DMS153 (cell line): Measurements from ENCODE around the gene TBC1D22A.
"Not testable (repeated sequence)": the region's sequence is repeated elsewhere in the genome, so short reads cannot be mapped to it uniquely, and the experiment has no call there.

ENCODE experiments used
- DNase-seq: peaks from one replicate; lab custom pipeline; 2025; lab: John Stamatoyannopoulos, UW

The TBC1D22A gene

DNA sequence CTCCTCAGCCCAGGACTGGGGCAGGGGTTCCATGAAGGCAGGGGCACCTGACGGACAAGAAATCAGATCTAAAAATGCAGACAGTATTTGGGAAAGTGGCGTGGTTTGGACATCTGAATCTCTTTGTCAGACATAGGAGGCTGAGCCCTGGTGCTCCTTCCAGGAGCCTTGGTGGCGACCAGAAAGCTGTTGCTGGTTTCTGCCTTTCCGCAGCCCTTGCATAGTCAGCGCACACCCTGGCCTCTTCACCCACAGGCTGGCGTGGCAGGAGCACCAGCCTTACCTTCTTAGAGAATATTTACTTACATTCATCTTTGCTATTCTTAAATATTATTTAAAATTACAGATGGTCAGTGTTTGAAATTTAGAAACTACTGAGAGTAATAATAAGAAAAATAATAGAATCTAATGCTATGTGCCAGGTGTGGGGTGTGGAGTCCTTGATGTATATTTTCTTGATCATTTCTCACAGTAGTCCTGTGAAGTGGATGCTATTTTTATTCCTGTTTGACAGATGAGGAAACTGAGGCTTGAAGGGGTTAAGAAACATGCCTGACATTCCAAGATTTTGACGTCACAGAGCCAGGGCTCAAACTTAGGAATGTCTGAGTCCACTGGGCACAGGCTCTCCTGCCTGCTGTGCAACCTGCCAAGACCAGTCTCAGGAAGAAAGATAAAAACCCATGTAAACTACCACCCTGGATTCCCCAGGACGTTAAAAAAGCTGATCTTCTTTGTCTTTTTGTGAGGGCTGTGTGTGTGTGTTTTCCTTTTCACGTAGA, 51.6 kb downstream of the TBC1D22A start:
- no peak for DNase-seq

DNA sequence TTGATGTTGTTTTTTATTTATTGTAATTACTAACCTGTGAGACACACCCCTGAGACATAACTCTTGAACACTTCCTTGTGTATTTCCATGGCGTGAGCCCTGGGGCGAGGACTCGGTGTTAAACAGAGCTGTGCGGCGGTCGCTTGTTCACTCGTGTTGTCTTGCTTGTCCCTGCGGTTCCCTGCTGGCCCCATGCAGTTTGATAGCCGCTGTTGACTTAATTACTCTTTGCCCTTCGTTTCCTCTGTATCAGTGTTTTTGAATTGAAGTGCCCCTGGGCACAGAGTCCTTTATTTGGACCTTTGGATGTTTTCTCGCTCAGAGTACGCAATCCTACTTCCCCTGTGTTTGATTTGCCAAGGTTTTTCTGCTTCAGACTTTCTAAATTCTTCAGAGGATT, 52.7 kb downstream of the TBC1D22A start:
- no peak for DNase-seq

DNA sequence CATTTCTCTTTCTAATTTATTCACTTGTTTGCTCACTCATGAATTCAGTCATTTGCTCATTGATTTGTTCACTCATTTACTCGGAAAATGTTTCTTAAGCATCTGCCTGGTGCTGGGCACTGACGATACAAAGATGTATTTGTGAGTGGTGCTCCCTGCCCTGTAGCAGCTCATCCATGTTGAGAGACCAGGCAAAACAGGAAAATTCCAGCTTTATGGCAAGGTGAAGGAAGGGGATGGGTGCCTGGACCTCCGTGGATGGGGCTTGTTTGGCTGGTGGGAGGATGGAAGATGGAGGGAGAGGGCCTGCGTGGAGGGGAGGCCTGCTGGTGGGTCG, 53.1 kb downstream of the TBC1D22A start:
- DNase-seq = no peak

DNA sequence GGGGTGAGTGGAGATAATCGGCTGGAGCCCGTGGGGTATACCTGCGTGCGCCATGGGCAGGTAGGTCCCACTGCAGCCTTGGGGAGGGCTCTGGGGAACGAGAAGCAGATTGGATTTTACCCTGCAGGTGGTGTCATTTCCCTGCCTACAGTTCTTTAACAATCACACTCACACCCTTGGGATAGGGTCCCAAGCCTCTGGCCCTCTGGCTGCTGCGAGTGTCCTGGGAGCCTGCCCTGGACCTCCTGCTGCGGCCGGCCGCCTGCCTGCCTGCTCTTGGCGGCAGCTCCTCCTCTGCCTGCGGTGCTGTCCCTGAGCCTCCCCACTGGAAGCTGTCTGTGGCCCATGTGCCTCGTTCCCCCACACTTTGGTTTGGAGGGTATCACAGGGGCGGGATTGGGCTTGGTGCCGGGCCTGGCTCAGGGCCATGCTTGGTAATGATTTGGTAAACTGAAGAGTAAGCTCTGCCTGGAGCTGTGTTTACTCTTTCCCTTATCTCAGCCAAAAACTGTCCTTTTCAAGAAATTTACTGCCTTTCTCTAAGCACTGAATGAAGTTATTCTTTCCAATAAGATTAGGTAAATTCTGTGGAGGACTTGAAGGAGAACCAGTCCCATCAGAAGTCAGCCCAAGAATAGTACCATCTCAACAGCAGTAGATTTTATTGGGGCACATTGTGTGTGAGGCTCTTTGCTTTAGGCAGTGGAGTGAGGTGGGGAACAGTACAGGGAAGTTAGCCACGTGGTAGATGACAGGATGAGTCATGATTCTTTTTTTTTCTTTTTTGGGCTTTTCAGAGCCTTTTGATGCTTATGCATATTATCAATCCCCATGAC, 53.7 kb downstream of the TBC1D22A start:
- no peak for DNase-seq

DNA sequence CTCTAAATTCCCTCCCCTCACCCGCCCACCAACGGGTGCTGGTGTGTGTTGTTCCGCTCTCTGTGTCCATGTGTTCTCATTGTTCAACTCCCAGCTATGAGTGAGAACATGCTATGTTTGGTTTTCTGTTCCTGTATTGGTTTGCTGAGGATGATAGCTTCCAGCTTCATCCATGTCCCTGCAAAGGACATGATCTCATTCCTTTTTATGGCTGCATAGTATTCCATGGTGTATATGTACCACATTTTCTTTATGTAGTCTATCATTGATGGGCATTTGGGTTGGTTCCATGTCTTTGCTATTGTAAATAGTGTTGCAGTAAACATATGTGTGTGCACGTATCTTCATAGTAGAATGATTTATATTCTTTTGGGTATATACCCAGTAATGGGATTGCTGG, 54.9 kb downstream of the TBC1D22A start:
- not testable (repeated sequence) for DNase-seq

DNA sequence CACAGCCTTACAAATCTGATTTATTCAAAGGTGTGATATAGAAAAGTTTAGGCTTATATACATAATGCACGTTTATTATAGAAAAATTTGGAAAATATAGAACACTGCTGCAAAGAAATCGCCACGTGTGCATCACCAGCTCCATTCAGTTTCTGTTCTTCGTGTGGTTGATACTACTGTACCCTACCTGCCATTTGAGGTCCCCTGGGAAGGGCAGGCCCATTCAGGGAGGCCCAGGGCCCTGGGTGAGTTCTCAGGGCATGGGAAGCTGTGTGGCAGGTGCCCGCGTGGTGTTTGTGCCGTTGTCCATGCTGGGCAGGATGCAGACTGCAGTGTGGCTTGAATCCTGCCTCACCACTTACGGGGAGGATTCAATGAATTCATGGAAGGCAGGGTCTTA, 60.8 kb downstream of the TBC1D22A start:
- DNase-seq = no peak

DNA sequence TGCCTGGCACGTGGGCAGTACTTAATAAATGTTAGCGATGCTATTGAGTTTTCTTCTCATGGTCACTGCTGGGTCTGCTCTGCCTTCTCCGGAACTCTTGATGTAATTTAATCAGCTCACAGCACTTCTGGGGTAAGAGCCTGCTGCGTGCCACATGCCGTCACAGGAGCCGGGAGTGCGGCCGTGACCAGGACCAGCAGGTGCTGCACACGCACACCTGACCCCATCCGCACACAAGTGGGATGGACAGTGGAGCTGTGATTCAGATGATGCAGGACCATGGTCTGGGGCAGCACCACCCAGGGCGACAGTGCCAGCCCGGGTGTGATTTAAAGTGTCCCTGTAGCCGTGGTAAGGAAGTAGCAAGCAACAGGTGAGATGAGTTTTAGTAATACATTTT, 61.2 kb downstream of the TBC1D22A start:
- no peak for DNase-seq

DNA sequence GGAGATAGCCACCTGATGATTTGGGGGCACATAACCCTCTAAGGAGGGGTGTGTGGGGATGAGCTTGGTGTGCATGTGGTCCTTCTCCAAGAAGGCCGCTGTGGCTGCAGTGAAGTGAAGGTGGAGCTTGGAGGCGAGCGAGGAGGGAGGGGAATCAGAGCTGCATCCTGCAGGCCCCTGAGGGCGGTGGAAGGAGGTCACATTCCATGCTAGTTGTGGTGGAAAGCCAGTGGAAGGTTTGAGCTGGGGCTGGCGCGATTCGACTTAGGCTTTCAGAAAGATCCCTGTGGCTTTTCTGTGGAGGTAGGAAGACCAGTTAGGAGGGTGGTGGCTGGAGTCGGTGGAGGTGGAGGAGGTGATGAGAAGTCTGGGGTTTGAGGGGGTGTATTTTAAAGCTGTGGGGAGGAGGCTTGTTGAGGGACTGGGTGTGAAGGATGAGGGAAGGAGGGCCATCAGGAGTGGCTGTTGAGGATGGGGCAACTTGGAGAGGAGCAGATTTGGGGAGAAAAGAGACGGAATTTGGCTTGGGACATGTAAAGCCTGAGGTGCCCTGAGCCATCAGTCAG, 62.0 kb downstream of the TBC1D22A start:
- DNase-seq = no peak

DNA sequence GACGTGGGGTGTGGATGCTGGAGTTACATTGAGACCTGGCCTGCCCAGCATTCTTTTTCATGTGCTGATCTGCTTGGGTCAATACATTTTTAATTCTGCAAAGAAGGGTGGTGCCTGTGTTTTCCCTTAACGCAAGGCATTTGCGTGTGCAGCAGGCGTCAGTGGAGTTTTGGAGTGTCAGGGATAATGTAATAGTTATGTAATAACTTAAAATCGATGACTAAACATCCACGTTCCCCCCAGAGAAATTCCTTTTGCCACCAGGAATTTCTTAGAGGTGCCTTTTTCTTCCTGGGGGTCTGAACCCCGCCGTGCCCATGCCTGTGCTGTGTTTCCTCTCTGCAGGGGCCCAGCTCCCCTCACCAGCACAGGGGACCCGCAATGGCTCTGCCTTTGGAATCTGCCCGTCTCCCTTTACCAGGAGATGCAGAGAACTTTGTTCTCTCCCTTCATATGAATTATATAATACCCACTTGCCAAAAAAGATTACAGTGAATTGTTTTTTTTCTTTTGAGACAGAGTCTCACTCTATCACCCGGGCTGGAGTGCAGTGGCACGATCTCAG, 62.6 kb downstream of the TBC1D22A start:
- no peak for DNase-seq

DNA sequence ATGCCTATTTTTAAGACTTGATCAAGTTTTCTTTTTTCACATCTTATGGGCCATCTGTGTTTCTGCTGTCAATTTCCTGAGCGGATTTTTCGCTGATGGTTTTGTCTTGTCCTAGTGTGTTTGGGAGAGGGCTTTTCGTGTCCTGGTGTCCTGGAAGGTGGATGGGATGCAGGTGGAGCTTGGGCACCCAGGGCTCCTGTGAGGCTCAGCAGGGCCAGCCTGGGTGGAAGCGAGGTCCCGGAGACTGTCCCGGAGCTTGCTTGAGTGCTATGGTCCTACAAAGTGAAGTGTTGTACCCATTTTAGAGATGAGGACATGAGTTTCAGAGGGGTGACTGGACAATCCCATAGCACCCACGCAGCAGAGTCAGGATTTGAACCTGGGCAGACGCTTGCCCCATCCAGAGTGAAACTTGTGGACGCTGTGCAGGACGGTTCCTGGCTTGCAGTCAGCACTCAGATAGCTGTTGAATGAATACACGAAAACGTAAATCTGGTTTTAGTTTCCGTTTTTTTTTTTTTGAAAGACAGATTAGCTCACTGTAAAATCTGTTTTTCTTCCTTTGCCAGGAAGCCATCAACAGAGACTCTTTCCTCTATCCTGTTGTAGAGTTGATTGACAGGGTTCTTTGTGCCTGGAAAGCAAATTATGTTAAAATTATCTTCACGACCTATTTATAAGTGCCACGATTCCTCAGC, 64.1 kb downstream of the TBC1D22A start:
- no peak for DNase-seq

DNA sequence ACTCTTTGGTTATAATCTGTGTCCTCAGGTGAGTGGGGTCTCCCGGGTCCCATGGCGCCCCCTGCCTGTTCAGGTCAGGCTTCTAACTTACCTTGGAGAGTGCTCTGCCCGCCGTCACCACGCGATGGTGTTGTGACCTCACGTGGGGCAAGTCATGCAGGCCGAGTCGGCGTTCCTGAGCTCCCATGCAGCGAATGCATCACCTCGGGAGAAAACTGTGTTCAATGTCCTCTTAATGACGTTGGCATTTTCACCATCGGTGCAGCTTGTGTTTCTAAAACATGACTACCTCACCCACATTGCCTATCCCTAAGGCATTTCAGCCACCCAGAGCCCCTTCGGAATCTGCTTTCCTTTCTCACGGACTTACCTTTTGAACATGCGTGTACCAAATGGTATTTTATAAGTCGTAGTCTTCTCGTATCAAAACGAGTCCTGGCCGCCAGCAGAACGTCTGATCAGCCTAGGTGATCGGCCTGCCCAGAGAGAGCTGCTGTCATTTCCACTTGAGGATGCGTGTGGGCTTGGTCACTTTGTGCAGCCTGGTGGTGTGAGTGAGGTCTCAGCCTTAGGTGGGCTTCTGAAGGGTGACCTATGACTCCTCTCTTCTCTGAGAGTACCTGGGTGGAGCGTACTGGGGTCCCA, 64.8 kb downstream of the TBC1D22A start:
- no peak for DNase-seq

DNA sequence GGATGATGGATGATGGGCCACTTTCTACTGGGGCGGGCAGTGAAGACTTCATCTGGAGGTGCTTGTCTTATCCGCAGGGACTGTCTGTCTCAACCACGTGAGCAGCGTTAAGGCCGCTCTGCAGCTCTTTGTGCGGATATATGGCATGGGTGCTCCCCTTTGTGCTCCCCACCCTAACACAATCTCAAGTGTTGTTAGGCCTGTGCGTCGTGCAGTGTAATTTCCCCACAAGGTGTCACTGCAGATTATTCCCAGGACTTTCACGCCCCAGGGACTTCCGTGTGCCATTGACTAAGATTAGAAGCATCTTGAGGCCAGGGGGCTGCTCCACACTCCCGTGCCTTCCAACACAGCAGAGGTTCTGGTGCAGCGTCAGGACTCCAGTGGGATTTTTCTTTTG, 65.3 kb downstream of the TBC1D22A start:
- DNase-seq = no peak

DNA sequence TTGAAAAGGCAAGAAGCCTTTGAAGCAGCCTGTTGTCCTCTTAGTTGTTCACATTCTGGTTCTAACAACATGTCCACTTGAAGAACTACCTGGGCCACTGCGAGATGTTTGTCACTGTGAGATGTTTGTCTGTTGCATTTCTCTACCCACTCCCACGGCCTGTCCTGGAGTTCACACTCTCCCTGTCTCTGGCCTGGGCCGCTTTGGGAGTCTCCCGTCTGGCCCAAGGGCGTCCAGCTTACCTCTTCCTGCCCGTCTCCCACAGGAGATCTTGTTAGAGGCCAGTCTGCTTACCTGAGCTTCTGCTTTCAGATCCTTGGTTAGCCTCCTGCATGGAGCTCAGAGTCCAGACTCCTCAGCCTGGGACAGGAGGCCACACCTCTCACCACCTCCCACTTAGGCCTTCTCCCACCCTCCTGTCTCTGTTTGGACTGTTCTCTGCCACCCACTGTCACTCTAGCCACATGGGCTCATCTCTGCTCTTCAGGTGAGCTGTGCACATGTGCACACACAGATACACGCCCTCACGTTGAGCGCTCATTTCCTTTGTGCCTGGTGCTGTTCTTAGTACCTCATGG, 66.0 kb downstream of the TBC1D22A start:
- DNase-seq = no peak

DNA sequence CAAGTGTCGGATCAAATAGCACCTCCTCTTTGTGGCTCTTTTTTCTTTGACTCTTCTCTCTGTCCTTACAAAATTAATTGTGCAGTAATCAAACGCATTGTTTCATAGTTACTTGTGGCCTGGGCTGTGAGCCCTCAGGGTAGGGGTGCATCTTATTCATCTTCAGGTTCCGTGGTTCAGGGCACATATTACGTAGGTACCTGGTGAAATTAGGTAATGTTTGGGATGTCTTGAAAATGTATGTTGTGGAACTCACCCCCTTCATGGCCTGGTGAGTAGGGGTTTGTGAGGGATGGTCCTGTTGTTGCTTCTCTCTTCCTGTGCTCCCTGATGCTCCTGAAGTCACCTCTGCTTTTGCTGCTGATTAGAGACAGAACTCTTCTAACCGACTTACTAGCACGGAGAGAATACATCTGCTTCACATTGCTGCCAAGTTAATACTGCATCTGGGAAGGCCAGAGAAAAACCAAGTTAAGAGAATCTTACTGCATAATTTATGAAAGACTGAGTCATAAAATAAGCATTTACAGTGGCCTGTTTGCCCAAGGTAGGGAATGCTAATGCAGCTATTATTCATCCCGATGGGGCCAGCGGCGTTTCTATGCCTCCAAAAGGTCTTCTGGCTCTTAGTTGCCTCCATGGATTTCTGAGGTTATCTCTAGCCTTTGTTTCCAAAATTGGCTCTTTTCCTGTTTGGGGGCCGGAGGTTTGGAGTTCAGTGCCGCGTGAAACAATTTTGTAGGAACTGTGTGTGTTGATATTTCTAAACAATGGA, 66.9 kb downstream of the TBC1D22A start:
- peak; percentile 31 for DNase-seq

DNA sequence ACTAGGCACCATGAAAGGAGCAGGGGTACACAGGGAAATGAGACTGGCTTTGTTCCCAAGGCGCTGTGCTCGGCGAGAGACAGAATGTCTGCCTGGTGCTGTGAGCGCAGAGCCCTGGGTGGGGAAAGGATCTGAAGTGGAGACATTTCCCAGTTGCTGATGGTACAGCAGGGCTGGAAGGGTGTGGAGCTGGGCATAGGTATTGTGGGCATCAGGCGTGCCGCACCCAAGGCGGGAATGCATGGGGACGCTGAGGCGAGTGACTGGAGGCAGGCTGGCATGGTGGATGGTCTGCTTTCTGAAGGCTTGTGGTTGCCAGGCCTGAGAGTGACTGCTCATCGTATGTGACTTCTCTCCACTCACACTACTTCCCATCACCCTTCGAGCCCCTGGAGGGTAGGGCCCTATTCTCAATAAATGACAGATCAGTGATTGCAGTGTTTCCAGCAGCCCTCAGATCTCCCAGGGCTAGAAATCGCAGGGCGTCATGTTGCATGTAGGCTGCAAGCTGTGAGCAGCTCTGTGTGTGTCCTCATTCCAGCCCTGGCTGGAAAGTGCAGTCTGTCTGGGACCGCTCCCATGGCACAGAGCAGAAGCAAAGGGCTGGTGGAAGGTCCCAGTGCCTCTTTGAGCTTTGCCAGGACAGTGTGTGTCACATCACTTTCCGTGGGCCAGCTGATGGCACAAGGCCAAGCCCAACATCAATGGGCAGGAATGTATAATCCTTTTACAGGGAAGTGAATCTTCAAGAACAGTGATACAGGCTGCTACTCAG, 67.7 kb downstream of the TBC1D22A start:
- no peak for DNase-seq

DNA sequence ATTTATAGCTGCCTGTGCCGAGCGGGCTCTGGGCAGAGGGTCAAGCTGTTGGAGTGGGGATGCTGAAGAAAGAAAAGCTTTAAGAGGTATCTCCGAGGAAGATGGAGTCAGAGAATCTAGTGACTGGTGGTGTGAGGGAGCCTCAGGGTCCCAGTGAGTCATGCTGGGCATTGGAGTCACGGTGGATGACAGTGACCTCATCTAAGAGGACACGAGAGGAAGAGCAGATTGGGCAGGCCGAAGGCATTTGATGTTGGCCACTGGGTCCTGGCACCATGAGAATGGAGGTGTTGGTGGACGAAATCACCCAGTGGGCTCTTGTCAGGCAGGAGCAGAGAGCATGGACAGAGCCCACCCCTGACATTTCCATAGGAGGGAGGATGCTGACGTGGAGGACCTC, 68.4 kb downstream of the TBC1D22A start:
- no peak for DNase-seq

DNA sequence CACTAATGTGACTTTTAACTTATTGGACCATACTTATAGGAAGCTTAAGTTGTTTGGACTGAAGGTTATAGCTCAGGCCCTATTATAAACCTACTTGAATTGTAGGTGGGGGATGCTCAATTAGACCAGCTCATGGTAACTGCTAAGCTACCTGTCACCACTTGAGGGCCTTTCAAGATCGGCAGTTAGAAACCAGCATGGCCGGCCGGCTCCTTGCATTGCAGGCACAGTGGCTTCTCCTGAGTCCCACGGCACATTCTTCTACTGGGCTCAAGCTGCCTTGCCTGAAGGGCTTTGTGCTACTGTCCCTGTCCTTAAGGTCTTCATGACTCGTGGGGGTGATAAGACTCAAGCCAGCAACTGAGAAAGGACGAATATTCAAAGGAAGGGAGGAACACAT, 70.8 kb downstream of the TBC1D22A start:
- DNase-seq = no peak

DNA sequence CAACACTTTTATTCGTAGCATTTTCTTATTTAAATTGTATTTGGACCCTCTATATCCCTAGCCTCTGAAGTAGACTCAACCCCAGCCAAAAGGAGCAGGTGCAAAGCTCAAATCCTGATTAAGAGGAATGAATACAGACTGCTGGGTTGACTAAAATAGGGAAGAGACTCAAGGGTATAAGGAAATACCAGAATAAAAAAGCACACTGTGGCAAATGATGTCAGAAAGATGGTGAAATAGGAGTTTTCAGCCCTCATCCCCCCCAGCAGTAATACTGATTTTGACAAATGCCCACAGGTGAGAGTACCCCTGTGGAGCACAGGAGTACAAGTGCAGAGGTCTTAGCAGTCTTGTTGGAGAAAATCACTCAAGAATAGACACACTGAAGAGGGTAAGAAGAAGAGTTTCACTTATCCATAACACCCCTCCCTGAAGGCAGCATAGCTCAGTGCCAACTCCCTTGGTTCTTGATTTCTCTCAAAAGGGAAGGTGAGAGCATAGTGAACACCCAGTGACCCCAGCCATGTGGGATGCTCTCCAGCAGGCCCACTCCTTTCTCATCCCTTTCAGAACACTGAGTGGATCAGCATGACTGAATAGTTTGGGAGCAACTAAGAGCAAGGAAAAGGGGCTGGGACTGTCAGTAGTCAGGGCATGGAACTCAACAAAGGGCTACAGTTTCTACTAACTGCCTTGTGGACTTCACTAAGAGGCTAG, 71.7 kb downstream of the TBC1D22A start:
- DNase-seq = no peak

DNA sequence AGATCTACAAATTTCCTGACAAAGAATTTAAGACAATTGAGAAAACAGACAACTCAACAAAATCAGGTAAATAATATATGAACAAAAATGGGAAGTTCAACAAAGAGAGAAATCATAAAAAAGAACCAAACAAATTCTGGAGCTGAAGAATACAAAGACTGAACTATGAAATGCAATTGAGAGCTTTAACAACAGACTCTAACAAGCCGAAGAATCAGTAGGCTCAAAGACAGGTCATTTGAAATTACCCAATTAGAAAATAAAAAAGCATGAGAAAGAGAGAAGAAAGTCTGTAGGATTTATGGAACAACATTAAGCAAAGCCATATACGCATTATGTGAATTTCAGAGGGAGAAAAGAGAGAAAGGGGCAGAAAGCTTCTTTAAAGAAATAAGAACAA, 72.8 kb downstream of the TBC1D22A start:
- DNase-seq = no peak
